ENCODE measurements around the gene SPATS2L.

GRCh38 chr2:200470230-200470629 is 163.7 kb downstream of the SPATS2L start:
- no peak for TF ChIP-seq POLR2A (IDR thresholded peaks at IDR 0.05; ENCODE audit: low read depth, low read length)
- no peak for TF ChIP-seq POLR2AphosphoS5 (IDR thresholded peaks at IDR 0.05; ENCODE audit: low read depth, low read length)
- TF ChIP-seq TAF1 (IDR thresholded peaks at IDR 0.05; ENCODE audit: low read depth, low read length): no peak
- TF ChIP-seq PAX5 (IDR thresholded peaks at IDR 0.05; ENCODE audit: insufficient read depth, low read length, severe bottlenecking): no peak

Measured in GM12891 (cell line).